Measurements from ENCODE around the gene NRAS.
"Not testable (repeated sequence)": the region's sequence is repeated elsewhere in the genome, so short reads cannot be mapped to it uniquely, and the experiment has no call there.

The NRAS gene

DNA sequence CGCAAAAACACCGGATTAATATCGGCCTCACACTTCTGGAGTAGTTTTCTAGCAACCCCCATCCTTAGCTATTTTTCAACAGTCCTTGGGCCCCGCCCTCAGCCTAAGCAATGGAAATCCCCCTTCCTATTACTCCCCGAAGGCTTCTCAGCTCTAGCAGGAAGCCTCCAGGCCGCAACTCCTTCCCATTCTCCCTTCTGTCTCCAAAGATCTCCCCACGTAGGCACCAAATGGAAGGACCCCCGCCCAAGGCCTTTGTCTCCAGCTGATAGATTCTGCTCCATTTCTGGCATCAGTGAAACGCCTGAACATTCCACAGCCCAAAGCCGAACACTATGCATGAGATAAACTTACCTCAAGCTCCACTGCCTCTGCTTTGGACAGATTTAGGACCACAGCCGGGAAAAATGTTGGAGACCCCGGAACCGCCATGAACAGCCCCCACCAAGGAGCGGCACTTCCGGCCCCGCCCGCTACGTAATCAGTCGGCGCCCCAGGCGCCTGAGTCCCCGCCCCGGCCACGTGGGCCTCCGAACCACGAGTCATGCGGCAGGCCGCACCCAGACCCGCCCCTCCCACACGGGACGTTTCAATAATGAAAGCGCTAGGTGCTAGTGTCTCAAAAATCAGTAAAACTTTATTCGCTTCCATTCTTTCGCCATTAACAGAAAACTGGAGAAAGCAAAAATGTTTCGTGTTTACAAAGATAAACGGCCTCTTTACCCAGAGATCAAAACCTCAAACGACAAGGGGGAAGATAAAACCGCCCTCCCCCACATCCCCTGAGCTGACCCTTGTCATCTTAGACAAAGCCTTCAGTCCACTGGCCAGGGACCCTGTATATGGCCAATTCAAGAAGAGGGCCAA lies at the start of gene NRAS:
Gene NRAS, minus strand, starts transcription at position 468 of the 867 bp plus-strand sequence. CDS start 611 bp downstream, outside the sequence.
- peak; percentile 79 for DNase-seq (ENCODE audit: low read depth in 2 of 2)

DNA sequence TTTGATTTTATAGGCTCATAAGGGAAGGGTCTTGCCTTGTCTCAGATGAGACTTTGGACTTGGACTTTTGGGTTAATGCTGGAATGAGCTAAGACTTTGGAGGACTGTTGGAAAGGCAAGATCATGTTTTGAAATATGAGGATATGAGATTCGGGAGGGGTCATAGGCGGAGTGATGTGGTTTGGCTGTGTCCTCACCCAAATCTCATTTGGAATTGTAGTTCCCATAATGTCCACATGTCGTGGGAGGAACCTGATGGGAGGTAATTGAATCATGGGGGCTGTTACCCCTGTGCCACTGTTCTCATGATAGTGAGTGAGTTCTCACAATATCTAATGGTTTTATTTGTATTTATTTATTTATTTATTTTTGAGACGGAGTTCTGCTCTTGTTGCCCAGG lies 48.1 kb upstream of the NRAS start:
- DNase-seq (ENCODE audit: low read depth in 2 of 2) = no peak

DNA sequence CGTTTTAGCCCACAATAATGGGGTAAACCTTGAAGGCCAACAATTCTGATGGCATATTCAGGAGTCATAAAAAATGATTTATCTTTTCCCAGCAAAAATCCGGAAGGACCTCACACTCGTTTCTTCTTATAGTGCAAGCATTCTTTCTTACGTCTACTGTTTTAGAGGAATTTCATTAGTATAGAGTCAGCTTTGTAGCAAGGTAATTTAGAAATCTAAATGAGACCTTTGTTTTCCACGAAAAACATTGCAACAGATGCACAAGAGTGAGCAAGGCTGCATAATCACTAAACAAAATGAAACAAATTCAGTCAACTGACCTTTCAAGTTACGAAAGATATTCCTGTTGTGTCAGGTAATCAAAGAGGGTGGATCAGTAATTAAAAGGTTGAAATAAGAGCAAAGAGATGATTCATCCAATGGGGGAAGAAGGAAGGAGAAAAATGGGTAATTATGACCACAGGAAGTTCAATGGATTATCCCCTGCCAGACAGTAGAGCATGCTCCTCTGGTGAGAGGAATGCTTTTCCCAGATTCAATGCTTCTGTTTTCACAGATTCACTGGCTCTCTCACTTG lies 41.8 kb upstream of the NRAS start:
- DNase-seq (ENCODE audit: low read depth in 2 of 2) = peak in 1 of 2 experiments; percentile 11

DNA sequence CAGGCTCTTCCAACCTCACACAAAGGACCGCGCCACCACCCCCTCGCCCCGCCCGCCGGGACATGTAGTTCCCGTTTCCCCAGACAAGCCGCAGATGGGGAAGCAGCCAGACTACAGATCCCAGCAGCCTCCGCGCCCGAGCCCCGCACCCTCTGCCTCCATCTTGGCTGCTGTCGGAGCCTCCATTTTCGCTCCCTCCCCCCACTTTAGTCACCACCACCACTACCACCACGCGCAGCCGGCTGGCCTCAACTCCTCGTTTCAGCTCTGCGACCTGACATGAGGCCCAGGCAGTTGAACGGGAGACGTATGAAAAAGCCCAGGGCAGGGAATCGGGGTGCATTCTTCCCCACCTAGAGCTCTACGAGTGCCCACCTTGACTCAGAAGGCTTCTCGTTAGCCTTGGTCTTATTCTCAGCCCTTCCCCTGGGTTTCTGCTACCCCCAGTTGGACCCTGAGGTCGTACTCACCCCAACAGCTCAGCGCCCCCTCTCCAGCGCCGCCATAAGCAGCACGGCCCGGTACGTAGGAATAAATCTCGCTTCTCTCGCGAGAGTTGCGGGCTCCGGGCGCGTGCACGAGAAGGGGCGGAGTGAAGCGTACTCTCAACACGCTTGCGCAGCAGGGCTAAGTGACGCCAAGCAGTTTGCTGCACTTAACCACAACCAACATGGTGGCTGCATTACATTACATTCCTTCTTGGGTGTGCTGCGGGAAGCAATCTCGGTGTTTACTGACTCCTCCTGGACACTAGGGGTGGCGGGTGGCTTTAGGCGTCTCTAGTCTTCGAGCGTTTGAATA lies 41.1 kb upstream of the NRAS start, which contains the start of gene CSDE1:
Gene CSDE1, minus strand, starts transcription at position 530 of the 801 bp plus-strand sequence. CDS start 18,094 bp downstream, outside the sequence.
- peak; percentile 98 for DNase-seq (ENCODE audit: low read depth in 2 of 2)

DNA sequence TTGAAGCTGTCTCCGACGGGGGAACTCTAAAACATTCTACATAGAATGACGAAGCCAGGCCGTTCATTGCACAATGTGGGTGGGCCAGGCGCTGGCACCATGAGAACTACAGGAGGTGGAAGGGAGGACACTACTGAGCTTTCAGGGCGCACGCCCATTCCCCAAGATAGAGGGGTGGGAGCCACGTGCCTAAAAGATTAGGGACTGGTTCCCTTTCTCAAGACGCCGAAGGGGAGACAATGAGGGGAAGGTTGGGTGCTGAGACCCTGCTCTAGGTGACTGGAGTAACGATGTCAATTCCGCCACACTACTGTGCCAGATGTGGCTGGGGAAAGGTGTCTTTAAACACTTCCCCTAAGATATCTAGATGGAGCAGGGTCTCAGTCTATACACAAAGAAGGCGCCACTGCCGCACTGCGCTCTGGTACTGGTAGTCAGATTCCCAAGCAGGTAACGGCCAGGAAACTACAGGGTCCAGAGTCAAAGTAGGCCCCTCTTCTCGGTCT lies 40.4 kb upstream of the NRAS start:
- DNase-seq (ENCODE audit: low read depth in 2 of 2) = peak in 1 of 2 experiments; percentile 20

DNA sequence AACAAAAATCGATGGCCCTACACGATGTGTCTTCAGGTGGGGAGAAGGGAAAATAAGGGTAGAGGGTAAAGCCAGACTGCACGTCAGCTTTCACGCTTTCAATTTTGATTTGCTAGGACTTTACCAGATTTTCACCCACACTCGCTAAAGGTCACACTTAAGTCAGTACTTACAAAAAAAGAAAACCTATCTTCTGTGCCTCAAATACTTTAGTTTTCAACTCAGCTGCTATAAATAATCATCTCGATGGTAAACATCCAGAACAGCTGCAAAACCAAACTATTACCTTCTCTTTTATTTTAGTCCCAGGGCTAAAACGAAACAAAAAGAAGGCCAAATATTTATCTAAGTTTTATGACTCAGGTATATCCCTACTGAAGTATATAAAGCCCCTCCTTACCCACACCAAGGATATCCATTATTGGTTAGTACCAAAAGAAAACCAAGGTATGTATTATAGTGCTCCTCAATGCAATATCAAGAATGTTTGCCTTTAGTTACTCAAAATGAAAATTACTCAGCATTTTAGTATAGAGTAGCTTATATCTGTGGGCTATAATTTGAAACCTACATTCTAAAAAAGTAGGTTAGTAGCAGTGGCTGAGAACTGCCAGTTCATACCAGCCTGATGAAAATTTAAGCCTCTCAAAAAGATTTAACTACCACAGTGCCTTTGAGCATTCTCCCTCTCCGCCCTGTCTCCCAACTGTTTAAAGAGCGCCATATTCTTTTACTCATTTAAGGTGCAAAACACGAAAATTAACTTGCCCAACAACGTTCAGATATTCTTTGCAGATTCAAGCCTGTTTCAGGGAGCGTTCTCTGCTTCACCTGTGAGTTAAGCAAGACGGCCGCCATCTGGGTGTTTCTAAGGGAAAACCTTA lies 39.7 kb upstream of the NRAS start:
- no peak for DNase-seq (ENCODE audit: low read depth in 2 of 2)

DNA sequence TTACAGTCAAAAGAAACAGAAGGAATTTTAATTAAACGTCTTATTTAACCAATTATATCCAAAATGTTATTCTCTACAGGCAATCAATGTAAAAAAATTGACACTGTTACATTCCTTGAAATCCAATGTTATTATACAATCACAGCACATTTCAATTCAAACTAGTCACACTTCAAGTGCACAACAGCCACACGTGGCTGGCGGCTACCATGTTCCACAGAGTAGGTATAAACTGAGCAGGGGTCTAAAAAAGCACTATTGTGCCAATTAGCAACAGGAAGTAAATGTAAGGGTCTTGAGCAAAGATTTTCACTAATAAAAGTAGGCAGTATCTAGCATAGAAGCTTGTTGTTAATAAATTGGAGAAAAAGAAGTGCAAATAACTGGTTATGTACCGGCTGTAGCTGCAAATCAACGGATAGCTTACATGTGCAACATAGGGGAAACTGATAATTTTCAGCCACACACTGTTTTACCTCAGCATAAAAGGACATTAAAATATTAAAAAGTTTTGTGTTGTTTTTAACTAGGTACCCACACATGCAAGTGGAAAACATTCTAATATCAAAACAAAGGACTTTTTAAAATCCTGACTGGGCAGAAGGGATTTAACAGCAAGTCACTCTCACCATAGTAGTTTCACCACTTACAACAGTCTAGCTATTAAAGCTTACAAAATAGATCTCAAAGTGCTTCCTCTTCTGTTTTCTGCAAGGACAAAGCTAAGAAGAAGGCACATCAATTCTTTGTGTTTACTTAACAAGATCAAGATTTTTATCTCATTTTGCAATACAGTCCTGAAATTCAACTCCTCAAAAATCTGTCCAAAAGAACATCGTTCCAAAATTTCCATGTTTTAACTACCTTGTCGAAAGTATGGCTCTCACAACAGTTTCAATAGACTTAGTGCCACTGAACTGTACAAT lies 38.7 kb upstream of the NRAS start:
- DNase-seq (ENCODE audit: low read depth in 2 of 2) = peak in 1 of 2 experiments; percentile 3

DNA sequence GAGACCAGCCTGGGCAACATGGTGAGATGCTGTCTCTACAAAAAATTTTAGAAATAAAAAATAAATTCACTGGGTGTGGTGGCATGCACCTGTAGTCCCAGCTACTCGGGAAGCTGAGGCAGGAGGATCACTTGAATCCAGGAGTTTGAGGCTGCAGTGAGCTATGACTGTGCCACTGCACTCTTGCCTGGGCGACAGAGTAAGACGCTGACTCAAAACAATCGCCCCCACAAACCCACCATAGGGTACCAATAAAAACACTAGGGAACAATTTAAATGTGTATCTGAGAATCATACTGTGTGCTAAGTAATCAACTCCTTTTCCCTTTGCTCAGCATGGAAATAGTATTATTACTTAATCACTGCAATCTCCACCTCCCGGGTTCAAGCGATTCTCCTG lies 37.1 kb upstream of the NRAS start:
- not testable (repeated sequence) for DNase-seq (ENCODE audit: low read depth in 2 of 2)

DNA sequence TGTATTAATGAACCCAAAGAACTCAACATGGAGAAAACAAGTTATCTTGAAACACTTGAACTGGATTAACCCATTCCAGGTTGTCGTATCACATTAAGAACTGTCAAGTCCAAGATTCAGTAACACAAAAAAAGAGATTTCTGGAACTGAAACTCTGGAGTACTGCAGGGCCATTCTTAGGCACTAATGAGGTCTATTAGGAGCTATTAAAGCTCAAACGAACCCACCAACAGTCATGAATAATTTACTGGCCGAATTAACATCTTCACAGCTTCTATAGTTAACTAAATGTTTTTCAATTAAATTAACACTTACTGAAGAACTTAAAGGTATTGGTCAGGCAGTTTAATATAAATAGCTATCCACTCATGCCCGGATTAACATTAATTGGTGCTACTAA lies 36.6 kb upstream of the NRAS start:
- no peak for DNase-seq (ENCODE audit: low read depth in 2 of 2)

DNA sequence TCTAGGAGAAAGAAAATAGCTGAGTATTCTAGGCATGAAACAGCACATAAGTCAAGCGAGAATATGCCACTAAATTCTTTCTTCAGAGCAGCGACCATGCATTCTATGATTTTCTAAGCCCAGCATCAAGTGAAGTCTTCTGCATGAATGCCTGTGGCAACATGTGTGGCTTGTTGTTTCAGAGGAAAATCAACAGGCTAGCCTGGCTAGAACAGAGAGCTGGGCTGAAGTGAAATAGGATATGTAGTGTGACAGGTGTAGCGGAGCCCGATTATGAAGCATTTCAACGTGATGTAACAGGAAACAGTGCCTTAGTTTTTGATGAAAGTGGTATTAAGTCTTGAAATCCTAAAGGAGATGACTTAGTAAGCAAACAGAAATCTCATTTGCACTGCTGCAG lies 34.2 kb upstream of the NRAS start:
- DNase-seq (ENCODE audit: low read depth in 2 of 2) = no peak

DNA sequence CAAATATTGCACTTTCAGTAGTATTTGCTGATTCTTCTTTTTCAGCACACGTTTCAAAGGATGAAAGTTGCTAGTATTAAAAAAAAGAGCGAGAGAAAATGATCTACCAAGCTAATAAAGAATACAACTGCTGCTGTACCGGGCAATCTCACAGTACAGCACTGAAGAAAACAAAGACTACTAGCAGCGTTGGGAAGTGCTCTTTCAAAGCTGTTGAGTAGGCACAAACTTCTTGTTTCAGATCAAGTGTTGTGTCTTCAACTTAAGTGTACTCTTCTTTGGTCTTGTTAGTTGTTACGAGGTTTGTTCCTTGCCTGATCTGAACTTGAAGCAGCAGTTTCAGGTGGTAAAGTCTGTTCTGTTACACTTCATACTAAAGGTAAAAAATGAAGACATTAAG lies 33.3 kb upstream of the NRAS start:
- DNase-seq (ENCODE audit: low read depth in 2 of 2) = no peak

DNA sequence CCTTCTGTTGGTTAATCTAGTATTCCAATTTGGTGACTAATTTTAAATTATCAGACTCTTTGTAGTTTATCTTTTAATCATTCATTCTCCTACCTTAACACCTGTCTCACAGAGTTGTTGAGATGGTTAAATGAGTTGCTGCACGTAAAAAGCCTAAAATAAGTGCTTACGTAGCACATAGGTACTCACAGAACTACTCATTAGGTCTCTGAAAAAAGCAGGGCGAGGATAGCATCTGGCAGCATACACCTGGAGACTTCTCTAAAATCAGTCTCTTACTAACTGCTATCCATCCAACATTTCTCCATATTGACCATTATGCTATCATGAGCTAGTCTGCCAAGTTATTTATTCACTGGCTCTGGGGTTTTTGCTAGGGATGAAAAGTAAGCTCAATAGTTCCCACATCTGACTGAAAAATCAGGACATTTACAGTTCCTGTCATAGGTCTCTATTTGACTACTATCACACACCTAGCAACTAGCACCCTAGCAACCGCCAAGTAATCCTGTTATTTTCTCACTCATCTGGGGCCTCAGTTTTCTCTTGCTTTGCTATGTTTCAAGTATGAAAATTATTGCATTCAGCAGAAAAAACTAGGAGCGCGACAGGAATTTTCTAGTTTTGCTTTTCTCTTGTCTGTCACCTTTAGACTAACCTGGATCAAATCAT lies 30.0 kb upstream of the NRAS start:
- DNase-seq (ENCODE audit: low read depth in 2 of 2) = no peak

DNA sequence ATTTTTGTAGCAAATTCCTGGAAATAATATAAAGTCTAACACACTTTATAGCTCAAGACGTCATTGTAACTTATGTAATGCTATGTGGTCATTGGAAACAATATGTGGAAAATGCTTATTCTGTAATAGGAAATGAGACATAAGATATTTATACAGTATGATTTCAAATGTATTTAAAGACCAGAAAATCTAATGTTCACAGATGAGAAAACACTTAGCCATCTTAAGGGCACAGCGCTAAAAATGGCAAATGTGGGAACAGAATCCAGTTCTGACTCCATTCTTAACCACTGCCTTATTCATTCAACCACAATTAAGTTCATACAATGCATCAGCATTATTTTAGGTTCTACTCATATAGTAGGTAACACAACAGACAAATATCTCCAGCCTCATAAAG lies 28.7 kb upstream of the NRAS start:
- no peak for DNase-seq (ENCODE audit: low read depth in 2 of 2)

DNA sequence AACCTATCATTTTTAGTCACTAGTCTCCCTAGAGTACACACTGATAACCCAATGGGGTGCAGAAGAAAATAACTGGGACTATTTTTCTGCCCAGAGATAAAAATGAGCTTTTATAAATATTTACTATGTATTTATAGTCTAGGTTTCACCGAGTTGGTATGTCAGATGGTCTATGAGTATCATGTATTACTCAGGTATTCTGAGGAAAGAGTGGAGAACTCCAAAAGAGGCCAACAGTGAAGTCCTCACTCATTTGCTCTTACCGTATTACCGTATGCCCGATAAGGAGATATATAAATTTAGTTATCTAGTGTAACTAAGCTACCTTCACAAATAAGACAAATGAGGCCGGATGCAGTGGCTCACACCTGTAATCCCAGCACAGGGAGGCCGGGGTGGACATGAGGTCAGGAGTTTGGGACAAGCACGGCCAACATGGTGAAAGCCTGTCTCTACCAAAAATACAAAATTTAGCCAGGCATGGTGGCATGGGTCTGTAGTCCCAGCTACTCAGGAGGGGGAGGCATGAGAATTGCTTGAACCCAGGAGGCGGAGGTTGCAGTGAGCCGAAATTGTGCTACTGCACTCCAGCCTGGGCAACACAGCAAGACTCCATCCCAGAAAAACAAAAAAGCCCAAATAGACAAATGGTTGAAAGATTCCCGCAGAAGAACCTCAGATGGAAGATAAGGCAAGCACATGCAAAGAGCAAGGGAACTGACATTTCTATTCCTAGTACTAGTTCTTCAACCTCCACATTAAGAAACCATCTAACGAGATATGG lies 25.6 kb upstream of the NRAS start:
- no peak for DNase-seq (ENCODE audit: low read depth in 2 of 2)

DNA sequence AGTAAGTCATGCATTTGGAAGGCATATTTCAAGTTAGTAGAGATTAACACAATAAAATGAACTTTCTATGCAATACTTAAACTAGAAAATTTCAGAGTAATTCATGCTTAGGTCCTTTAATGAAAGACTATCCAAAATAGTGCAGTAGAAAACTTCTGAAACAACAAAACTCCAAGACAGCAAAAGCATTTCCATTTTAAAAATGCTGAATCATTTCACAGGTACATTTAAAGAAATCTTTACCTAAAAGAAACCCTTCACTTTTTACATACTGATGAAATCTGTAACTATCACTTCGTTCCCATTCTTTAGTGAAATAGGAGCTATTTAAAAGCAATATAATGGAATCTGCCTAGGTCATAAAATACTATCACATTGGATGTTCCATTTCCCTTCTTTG lies 23.8 kb upstream of the NRAS start:
- DNase-seq (ENCODE audit: low read depth in 2 of 2) = no peak

DNA sequence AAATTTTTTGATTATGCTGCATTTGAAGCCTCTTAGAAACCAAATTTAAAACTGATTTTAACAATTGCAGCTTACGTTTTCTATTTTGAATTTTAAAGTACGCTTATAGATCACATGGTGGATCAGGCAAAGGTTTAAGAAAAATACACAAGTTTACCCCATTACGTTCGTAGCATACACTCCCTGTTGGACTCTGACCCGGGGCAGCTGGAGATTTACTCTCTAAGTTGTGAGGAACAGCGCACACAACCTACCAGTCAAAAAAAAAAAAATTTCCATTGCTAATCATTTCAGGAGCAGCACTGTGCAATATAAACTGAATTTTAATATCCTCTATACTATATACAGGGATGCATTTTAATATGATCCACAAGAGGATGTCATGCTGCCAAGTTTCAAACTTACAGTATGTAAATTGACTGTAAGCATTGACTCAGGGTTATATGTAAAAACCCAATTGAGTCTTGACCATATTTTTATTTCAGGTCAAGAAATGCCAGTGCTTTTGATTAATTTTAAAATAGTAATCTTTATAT lies 20.8 kb upstream of the NRAS start:
- DNase-seq (ENCODE audit: low read depth in 2 of 2) = no peak

DNA sequence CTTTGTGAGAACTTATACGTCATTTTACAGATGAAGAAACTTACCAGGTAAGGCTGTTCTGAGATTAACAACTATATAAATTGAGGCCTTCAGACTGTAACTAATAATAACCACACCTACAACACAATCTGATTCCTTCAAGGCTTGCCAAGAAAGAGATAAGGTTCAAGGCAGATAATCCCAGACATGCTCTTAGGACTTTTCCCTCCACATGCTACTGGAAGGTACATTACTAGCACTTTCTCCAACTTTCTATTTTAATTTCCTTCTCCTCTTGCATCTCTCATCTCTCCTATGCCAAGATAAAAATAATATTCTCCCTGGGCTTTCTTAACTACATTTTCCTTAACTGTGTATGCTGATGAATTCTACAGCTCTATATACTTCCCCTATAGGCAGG lies 18.9 kb upstream of the NRAS start:
- no peak for DNase-seq (ENCODE audit: low read depth in 2 of 2)

DNA sequence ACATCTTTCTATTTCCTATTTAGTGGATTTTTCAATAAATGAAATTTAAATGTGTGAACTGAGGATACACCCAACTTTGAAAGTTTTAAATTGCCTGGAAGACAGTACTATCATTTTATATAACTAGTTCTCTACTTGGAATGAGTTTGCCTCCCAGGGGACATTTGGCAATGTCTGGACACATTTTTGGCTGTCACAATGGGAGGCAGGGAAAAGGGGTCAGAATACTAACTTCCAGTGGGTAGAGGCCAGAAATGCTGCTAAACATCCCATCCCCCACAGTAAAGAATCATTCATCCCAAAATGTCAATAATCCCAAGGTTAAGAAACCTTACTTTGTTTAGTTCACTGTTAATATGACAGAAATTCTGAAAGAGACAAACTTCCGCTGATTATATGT lies 13.2 kb upstream of the NRAS start:
- DNase-seq (ENCODE audit: low read depth in 2 of 2) = no peak

Measured in fibroblast of skin of left quadriceps (primary cell).